Measurements from ENCODE around the gene PRKG1.

DNA sequence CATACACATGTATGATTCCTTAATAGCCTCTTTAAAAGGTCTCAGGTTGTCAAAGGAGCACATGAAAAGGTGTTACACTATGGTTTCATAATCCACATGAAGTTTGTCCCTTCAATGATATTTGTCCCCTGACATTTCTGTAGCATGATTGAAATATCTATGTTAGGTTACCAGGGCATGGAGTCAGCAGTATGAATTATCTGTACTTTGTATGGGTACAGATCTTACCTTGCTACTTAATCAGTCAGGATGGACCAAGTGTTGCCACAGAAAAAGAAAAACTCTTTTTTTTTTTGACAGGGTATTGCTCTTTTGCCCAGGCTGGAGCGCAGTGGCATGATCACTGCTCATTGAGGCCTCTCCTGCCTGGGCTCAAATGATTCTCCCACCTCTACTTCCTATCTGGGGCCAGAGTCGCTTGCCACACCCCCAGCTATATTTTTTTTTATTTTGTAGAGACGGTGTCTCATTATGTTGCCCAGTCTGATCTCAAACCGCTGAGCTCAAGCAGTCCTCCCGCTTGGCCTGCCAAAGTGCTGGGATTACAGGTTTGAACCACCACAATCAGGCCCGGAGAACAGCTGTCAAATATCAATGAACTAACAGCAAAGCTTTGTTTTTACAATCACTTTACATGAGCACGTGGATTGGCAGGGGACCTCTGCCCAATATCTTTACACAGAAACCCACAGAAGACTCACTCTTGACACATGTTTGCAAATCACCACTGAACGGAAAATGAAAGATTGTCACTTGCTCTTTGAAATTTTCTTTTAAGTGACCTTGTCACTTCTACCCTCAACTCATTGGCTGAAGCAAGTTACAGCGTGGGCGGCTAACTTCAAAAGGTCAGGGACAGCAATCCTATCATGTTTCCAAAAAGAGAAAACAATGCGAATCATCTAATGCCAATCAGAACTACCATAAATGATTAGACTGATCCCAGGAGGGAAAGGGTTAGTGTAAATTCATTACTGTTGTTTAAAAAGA is 140.2 kb downstream of the PRKG1 start:
- TF ChIP-seq EZH2 (IDR thresholded peaks at IDR 0.05; ENCODE audit: low read length, missing control alignments), result no peak
- TF ChIP-seq, protein P1, sequence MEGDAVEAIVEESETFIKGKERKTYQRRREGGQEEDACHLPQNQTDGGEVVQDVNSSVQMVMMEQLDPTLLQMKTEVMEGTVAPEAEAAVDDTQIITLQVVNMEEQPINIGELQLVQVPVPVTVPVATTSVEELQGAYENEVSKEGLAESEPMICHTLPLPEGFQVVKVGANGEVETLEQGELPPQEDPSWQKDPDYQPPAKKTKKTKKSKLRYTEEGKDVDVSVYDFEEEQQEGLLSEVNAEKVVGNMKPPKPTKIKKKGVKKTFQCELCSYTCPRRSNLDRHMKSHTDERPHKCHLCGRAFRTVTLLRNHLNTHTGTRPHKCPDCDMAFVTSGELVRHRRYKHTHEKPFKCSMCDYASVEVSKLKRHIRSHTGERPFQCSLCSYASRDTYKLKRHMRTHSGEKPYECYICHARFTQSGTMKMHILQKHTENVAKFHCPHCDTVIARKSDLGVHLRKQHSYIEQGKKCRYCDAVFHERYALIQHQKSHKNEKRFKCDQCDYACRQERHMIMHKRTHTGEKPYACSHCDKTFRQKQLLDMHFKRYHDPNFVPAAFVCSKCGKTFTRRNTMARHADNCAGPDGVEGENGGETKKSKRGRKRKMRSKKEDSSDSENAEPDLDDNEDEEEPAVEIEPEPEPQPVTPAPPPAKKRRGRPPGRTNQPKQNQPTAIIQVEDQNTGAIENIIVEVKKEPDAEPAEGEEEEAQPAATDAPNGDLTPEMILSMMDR (conservative IDR thresholded peaks at IDR 0.05 in 1 of 2, IDR thresholded peaks at IDR 0.05 in 1 of 2; ENCODE audit: low read depth in 1 of 2, low read length in 2 of 2), result no peak
